Caco-2 (cell line): ENCODE results near the gene FRMD4A. TPM values are rescaled to one million over a fixed set of nuclear protein-coding genes. Genes with fewer than 3 reads are reported as not detected.
A peak's percentile ranks its signal among the peaks of the same experiment; 100 is the strongest.

ENCODE experiments used
- BruUV-seq: library from RNA; stranded (reverse); fragments of 400-500 nt; replicated peaks from 2 replicates; lab custom pipeline; 2021; lab: Mats Ljungman, UMichigan
- CTCF ChIA-PET: fragments of 300-600 bp; sonication (Branson Sonifier 250); formaldehyde crosslinking; loops from one replicate; lab custom pipeline; 2022; ENCODE audit warnings: antibody characterized with exemption; lab: Charles Lee
- POLR2A ChIA-PET: fragments of 300-600 bp; sonication (Branson Sonifier 250); formaldehyde crosslinking; loops from one replicate; lab custom pipeline; 2022; ENCODE audit warnings: antibody characterized with exemption; lab: Charles Lee
- DNase-seq, 2 experiments: peaks; one replicate each; pipeline versions ENCODE4 v3.0.0 to v3.0.0-alpha.2; 2020 to 2022
- H3K27me3 ChIP-seq: replicated peaks from 2 replicates; pipeline ENCODE4 v1.6.0; 2011; ENCODE audit warnings: low read length; ENCODE audit not compliant: control insufficient read depth, insufficient read depth
- H3K36me3 ChIP-seq: 2 replicates; pipeline ENCODE4 v1.5.1; 2011; ENCODE audit warnings: low read length; ENCODE audit not compliant: control insufficient read depth, insufficient read depth
- H3K4me1 ChIP-seq: fragments of 250-450 bp; sonication (Bioruptor Pico); 2 replicates; pipeline ENCODE4 v1.5.1; 2020; ENCODE audit warnings: mild to moderate bottlenecking
- H3K4me3 ChIP-seq: 2 replicates; pipeline ENCODE4 v1.5.1; 2011; ENCODE audit warnings: low read depth, mild to moderate bottlenecking, control low read depth, low read length
- H3K9me3 ChIP-seq: fragments of 250-450 bp; sonication (Bioruptor Pico); 2 replicates; pipeline ENCODE4 v1.5.1; 2020; ENCODE audit warnings: mild to moderate bottlenecking, moderate library complexity
- H3K27ac Mint-ChIP-seq: one replicate; pipeline ENCODE4 v1.8.0; 2022; ENCODE audit warnings: mixed read lengths; ENCODE audit not compliant: unreplicated experiment
- H3K27me3 Mint-ChIP-seq: one replicate; pipeline ENCODE4 v1.8.0; 2022; ENCODE audit warnings: mixed read lengths; ENCODE audit not compliant: insufficient read depth, unreplicated experiment
- H3K36me3 Mint-ChIP-seq: one replicate; pipeline ENCODE4 v1.8.0; 2022; ENCODE audit warnings: mild to moderate bottlenecking, mixed read lengths; ENCODE audit not compliant: insufficient read depth, unreplicated experiment
- H3K4me1 Mint-ChIP-seq: one replicate; pipeline ENCODE4 v1.8.0; 2022; ENCODE audit warnings: low read depth, mixed read lengths; ENCODE audit not compliant: unreplicated experiment
- H3K4me3 Mint-ChIP-seq: one replicate; pipeline ENCODE4 v1.8.0; 2022; ENCODE audit warnings: mild to moderate bottlenecking, moderate library complexity, mixed read lengths; ENCODE audit not compliant: unreplicated experiment
- H3K9me3 Mint-ChIP-seq: one replicate; pipeline ENCODE4 v1.8.0; 2022; ENCODE audit warnings: mixed read lengths; ENCODE audit not compliant: unreplicated experiment
- intact Hi-C: fragments of 100-400 bp; cut with micrococcal nuclease; formaldehyde crosslinking; loops from one replicate; pipeline ENCODE4 v1.10.0; 2022; ENCODE audit not compliant: unreplicated experiment
- total RNA-seq: library from RNA; stranded (reverse); gene quantifications from 2 replicates; pipeline ENCODE4 v1.2.3, GENCODE V29; 2022
- TF ChIP-seq, protein P1 (sequence below), 2 experiments: fragments of 200-600 bp in 1 of 2; IDR thresholded peaks; 1 replicate in 1 of 2; 2 replicates in 1 of 2; pipeline versions ENCODE4 v1.5.1 to v1.8.0; 2011 to 2022; ENCODE audit warnings: antibody characterized with exemption in 1 of 2, control low read depth in 1 of 2, inconsistent platforms in 1 of 2, low read depth in 1 of 2, low read length in 1 of 2, mild to moderate bottlenecking in 1 of 2, moderate library complexity in 1 of 2; ENCODE audit not compliant: insufficient read depth in 1 of 2, severe bottlenecking in 1 of 2, unreplicated experiment in 1 of 2

FRMD4A gene
- total RNA-seq, 1 experiment from 2014 or later, result 52.1 TPM

GRCh38 chr10:14035506-14035905, 295.2 kb downstream of the FRMD4A start:
- Histone ChIP-seq H3K4me3 (no peak overlapping the region), H3K9me3 (no peaks in the 10 kb centered on the region), H3K36me3 (no peaks in the 10 kb centered on the region), H3K27me3 (no peaks in the 10 kb centered on the region), H3K4me1 (peaks cover 19% of the 10 kb centered on the region)
- no peaks in the 10 kb centered on the region for H3K9me3 Mint-ChIP-seq
- ChIA-PET CTCF (no interaction called here), POLR2A (no interaction called here)
- H3K4me3 Mint-ChIP-seq, result no peak overlapping the region
- intact Hi-C loops, result no loop called here
- TF ChIP-seq, protein P1, sequence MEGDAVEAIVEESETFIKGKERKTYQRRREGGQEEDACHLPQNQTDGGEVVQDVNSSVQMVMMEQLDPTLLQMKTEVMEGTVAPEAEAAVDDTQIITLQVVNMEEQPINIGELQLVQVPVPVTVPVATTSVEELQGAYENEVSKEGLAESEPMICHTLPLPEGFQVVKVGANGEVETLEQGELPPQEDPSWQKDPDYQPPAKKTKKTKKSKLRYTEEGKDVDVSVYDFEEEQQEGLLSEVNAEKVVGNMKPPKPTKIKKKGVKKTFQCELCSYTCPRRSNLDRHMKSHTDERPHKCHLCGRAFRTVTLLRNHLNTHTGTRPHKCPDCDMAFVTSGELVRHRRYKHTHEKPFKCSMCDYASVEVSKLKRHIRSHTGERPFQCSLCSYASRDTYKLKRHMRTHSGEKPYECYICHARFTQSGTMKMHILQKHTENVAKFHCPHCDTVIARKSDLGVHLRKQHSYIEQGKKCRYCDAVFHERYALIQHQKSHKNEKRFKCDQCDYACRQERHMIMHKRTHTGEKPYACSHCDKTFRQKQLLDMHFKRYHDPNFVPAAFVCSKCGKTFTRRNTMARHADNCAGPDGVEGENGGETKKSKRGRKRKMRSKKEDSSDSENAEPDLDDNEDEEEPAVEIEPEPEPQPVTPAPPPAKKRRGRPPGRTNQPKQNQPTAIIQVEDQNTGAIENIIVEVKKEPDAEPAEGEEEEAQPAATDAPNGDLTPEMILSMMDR (IDR thresholded peaks at IDR 0.05; ENCODE audit: insufficient read depth in 1 of 2, low read depth in 1 of 2, low read length in 1 of 2, severe bottlenecking in 1 of 2, unreplicated experiment in 1 of 2), result no peak
- BruUV-seq, result no TSS peak
- no peaks in the 10 kb centered on the region for H3K27me3 Mint-ChIP-seq
- H3K4me1 Mint-ChIP-seq, result peaks cover 16% of the 10 kb centered on the region
- DNase-seq, result no peak
- no peaks in the 10 kb centered on the region for H3K36me3 Mint-ChIP-seq
- no peak overlapping the region for H3K27ac Mint-ChIP-seq

- H3K4me1 ChIP-seq, result no peaks in the 10 kb centered on the region
- peak in 1 of 2 experiments; percentile 68 for DNase-seq
- no peaks in the 10 kb centered on the region for H3K36me3 Mint-ChIP-seq
- ChIA-PET POLR2A (no interaction called here), CTCF (interaction anchor here (0.5 kb wide), 1 partner anchor 301 kb away, joined by 4 read pairs; no protein-coding TSS in a partner anchor)
- H3K9me3 Mint-ChIP-seq, result no peaks in the 10 kb centered on the region
- no TSS peak for BruUV-seq
- no peaks in the 10 kb centered on the region for H3K27me3 ChIP-seq
- TF ChIP-seq, protein P1 (IDR thresholded peaks at IDR 0.05; ENCODE audit: insufficient read depth in 1 of 2, low read depth in 1 of 2, low read length in 1 of 2, severe bottlenecking in 1 of 2, unreplicated experiment in 1 of 2), result peak; percentile 70 to 95
- H3K27me3 Mint-ChIP-seq, result peaks cover 3% of the 10 kb centered on the region
- no peak overlapping the region for H3K4me3 Mint-ChIP-seq
- H3K4me1 Mint-ChIP-seq, result no peaks in the 10 kb centered on the region
- intact Hi-C loops, result loop anchor here (1.0 kb wide), 1 partner anchor 25 kb away; no protein-coding TSS in a partner anchor
- H3K4me3 ChIP-seq, result no peak overlapping the region
- no peak overlapping the region for H3K27ac Mint-ChIP-seq
- no peaks in the 10 kb centered on the region for H3K9me3 ChIP-seq
- no peaks in the 10 kb centered on the region for H3K36me3 ChIP-seq
Observed at GRCh38 chr10:14032406-14032998, 298.2 kb downstream of the FRMD4A start.

- Mint-ChIP-seq H3K36me3 (no peaks in the 10 kb centered on the region), H3K4me1 (no peaks in the 10 kb centered on the region), H3K27ac (no peak overlapping the region), H3K9me3 (no peaks in the 10 kb centered on the region), H3K27me3 (peaks cover 6% of the 10 kb centered on the region), H3K4me3 (no peak overlapping the region)
- POLR2A ChIA-PET, result no interaction called here
- no peaks in the 10 kb centered on the region for H3K4me1 ChIP-seq
- no peaks in the 10 kb centered on the region; the same call in 1 of the 2 replicates for H3K27me3 ChIP-seq
- intact Hi-C loops, result no loop called here
- no TSS peak for BruUV-seq
- DNase-seq, result no peak
- no peaks in the 10 kb centered on the region for H3K36me3 ChIP-seq
- CTCF ChIA-PET, result no interaction called here
- H3K9me3 ChIP-seq, result no peaks in the 10 kb centered on the region
- TF ChIP-seq, protein P1 (IDR thresholded peaks at IDR 0.05; ENCODE audit: insufficient read depth in 1 of 2, low read depth in 1 of 2, low read length in 1 of 2, severe bottlenecking in 1 of 2, unreplicated experiment in 1 of 2), result no peak
- no peak overlapping the region for H3K4me3 ChIP-seq
Observed at GRCh38 chr10:14026325-14026724, 304.4 kb downstream of the FRMD4A start.
